A204.1 (cell line): ENCODE results near the gene VEGFB.
A peak's percentile ranks its signal among the peaks of the same experiment; 100 is the strongest.
"Not testable (repeated sequence)": the region's sequence is repeated elsewhere in the genome, so short reads cannot be mapped to it uniquely, and the experiment has no call there.

Experiments used
- FAIRE-seq: peaks from 2 replicates; lab custom pipeline; 2012; peaks lifted over from hg19 to GRCh38; lab: Jason Lieb, UNC

The VEGFB gene

DNA sequence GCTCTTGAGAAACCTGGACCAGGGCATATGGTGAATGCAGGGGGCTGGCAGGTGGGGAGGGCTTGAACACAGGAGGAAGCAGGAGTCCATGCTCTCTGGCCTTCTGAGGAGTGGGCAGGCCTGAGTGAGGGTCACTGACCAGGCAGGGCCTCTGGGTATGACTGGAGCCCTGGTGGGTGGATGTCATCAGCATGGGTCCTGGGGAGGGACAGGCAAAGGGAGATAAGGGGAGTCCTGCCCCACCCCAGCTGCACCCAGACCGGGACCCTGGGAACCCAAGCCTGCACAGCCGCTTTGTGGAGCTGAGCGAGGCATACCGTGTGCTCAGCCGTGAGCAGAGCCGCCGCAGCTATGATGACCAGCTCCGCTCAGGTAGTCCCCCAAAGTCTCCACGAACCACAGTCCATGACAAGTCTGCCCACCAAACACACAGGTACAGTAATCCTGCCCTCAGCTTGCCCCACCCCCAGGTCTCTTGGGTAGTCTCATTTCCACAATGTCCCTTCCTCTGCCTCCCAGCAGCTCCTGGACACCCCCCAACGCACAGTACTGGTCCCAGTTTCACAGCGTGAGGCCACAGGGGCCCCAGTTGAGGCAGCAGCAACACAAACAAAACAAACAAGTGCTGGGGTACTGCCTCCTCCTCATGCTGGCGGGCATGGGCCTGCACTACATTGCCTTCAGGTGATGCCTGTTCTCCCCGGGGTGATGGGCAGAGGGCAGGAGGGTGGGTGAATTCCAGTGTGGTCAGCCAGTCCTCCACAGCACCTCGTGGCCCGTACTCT, 2.0 kb upstream of the VEGFB start:
- FAIRE-seq, result no peak

DNA sequence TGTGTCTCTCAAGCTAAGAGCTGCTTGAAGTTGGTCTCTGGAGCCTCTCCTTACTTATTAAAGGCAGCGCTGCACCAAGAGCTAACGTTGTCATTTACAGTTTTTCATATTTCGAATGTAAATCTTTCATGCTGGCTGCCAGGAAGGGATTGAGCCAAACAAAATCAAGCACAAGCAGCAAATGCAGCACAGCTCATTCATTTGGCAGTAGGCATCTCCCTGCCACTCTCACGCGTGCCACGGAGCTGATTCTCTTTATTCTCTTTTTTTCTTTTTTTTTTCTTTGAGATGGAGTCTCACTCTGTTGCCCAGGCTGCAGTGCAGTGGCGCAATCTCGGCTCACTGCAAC, 1.4 kb upstream of the VEGFB start:
- FAIRE-seq, result no peak

DNA sequence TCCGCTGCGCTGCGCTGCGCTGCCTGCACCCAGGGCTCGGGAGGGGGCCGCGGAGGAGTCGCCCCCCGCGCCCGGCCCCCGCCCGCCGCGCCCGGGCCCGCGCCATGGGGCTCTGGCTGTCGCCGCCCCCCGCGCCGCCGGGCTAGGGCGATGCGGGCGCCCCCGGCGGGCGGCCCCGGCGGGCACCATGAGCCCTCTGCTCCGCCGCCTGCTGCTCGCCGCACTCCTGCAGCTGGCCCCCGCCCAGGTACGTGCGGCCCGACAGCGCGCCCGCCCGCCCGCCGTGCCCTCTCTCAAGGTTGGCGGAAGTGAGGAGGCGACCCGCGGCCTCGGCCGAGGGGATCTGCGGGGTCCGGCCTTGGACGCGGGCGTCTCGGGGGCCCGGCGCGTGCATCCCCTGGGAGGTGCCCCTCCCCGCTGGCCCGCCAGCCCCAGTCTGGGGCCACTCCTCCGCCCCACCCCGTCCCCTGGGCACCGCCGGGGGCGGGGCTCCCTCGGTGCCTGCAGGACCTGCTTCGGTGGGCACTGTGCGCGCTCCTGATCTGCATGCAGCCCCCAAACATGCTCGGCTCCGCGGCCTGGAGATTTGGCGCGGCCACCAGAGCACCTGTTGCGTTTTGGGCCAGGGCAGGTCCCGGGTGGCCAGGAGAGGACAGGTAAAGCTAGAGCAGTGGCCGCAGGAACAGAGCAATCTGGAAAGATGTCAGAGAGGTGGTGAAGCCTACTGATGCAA, 429 bp downstream of the VEGFB start:
- no peak for FAIRE-seq

DNA sequence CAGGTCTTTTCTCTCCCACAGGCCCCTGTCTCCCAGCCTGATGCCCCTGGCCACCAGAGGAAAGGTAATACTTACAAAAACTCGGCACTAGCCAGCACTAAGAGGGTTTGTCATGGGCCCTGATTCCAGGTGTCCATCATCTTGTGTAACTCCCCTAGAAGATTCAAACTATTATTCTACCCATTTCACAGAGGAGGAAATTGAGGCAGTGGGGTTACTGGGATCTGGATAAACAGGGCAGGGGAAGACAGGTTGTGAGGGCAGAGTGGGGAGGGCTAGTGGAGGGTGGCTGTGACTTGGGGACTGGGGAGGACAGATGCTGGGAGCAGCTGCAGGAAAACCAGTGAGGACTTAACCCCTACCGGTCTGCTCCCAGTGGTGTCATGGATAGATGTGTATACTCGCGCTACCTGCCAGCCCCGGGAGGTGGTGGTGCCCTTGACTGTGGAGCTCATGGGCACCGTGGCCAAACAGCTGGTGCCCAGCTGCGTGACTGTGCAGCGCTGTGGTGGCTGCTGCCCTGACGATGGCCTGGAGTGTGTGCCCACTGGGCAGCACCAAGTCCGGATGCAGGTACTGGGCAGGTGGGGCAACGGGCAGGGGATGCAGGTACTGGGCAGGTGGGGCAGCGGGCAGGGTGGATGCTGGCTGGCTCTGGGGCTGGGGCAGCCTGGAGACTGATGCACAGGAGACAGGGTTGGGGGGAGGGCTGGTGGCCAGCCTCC, 1.2 kb downstream of the VEGFB start:
- no peak for FAIRE-seq

DNA sequence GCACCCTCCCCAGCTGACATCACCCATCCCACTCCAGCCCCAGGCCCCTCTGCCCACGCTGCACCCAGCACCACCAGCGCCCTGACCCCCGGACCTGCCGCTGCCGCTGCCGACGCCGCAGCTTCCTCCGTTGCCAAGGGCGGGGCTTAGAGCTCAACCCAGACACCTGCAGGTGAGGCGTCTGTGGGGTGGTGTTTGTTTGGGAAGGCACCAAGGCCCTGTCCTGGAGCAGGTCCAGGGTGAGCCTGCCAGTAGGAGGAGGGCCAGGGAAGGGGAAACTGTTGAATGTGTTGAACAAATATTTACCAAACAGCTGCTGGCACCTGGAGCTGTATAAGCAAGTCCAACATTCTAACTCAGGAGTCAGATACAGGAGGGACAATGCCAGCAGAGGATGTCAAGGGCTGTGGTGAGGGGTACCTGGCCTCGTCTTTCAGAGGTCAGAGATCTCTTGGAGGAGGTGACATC, 3.1 kb downstream of the VEGFB start:
- no peak for FAIRE-seq

DNA sequence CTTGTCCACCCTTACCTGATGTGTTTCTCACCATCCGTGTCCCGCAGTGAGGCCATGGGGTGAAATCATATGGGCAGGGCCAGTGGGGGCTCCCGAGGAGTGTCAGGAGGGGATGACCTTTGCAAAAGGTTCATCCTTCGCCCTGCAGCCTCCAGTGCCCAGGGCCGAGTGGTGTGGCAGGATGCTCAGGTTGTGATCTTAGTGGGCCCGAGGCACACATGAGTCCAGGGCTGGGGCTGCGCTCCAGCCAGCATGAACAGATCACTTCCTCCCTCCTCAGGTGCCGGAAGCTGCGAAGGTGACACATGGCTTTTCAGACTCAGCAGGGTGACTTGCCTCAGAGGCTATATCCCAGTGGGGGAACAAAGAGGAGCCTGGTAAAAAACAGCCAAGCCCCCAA, 3.7 kb downstream of the VEGFB start:
- no peak for FAIRE-seq

DNA sequence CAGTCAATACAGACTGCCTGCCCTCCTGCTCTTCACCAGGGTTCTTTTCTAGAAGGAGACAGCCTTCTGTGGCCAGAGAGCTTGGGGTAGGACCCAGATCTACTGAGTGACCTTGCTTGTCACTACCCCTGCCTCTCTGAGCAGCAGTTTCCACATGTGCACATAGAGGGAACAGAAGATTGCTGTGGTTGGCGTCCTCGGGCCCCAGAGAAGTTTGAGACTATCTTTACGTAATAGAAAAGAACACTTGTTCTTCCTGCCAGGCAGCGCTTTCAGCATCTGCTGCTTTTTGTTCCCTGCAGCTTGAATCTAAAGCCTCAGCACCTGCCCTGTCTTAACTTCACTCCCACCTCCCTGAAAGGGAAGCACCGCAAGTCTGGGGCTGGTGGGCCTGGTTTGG, 4.6 kb downstream of the VEGFB start:
- no peak for FAIRE-seq

DNA sequence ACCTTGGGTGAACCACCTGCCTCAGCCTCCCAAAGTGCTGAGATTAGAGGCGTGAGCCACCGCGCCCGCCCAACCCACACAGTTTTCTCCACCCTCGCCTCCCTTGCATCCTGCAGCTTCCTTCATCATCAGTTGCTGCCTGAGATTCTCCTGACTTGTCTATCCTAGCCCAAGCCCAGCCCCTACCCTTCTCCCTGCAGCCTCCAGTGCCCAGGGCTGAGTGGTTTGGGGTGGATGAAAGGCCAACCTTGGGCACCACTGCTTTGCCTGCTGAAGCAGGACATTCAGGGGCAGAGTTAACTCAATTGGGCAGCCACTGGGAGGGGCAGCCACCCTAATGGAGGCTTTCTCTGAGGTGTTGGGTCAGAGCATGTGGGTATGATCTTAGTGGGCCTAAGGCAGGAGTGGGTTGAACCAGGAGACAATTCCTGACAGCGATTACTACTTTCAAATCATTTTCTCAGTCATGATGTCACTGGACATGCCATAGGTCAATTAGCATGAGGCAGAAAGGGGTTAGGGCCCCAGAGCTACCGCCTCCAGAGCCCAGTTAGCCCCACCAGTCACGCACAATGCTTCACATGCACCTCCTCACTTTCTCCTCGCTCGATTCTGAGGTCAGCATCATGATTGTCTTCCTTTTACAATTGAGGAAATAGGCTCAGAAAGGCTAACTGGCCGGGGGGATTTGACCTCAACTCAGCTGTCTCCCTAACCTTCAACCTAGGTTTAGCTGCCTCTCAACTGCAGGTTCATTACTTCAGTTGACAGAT, 5.5 kb downstream of the VEGFB start:
- no peak for FAIRE-seq

DNA sequence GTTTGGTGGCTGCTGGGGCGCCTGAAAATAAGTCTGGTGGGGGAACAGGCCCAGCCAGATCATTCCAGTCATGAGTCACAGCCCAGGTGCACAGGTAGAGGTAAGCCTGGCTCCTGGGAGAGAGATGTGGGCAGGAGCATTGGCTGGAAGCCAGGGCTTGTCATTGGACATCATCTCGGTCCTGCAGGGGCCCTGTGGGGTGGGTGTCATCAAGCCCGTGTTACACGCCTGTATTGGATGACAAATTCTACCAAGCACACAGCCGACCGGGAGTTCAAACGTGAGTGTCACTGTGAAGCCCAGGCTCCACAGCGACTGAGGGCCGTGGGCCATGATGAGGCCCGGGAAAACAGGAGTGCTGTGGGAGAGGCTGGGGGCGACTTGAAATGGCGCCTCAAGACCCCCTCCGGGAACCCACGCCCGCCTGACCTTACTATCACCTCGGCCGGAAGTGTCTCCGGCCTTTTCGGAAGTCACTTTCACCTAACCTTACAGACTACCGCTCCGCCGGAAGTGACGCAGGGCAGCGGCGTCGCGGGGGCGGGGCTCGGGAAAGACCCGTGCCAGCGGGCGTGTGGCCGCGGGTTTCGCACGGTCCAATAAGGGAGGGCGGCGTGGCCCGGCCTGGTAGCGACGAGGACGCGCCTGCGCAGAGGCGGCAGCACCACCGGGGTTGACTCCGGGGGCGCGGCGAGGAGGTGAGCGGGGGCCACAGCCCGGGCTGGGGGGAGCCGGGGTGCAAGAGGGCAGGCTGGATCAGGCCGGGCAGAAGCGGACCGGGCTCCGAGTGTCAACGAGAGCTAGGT, 6.3 kb downstream of the VEGFB start, which contains the start of gene FKBP2:
FKBP2 (plus strand) TSS at position 661 of the 806 bp plus-strand sequence. CDS start 1,293 bp downstream, outside the sequence.
- FAIRE-seq, result peak; percentile 46

DNA sequence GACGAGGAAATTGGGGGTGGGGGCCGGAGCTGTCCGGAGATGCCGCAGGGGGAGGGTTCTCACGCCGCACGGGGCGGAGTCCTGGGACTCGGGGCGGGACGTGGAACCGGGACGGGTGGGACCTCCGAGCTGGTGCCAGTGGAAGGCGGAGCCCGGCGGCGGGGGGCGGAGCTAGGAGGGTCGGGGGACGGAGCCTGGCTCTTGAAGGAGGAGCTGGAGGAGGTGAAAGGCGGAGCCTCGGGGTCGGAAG, 6.8 kb downstream of the VEGFB start:
- FAIRE-seq, result no peak

DNA sequence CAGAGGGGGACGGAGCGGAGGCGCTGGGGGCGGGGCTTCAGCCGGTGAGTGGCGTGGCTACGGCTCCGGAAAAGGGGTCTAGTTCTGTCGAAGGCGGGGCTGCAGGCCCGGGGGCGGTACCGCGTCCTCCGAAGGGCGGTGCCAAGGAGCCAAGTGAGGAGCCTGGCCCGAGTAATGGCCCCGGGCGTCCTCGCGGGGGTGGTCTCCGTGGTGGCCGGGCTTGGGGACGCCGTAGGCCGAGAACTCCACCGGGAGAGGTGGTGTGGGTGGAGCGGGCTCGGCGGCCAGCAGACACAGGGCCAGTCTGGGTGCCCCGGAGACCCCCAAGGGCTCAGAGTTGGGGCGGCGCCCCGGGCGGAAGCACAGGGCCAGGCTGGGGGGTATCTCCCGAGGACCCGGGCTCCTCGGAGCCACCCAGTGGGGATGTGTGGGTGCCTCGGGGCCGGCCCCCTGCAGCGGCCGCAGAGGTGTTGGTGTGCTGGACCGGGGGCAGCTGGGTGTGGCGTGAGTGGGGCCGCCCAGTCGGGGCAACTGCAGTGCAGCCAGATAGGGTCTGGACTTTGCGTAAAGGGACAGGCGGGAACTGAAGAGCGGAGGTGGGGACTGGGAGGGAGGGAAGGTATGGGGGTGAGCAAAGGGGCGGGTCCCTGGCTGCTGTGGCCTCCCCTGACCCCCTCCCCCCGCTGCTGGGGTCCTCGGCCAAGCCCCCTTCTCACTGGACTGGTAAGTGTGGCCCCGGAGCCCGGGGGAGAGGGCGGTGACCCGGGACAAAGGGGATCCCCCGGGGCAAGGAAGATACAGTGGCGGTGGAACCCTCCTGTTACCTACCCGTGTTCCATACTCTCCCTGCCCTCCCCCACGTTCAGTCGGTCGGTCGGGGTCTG, 7.3 kb downstream of the VEGFB start:
- peak; percentile 92 for FAIRE-seq

DNA sequence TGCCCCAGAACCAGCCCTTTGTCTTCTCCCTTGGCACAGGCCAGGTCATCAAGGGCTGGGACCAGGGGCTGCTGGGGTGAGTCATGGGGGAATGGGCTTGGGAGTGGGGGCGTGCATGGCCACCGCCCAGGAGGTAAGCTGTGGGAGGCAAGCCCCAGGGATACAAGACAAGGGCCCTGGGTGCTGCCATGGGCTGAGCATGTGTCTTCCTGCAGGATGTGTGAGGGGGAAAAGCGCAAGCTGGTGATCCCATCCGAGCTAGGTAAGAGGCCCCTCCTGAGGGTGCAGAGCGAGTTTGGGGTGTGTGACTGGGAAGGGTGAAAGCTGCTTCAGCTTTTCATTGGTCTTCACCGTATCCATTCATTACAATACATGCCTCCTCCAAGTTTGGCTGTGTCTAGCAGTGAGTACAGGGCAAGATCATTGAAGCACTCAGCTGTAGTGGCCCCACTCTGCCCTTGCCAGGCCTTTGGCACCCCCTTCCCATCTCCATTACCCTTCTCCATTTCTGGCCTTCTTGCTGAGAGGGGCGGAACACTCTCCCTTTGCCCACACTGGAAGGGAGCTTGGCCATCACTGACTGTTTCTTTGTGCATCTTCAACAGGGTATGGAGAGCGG, 9.0 kb downstream of the VEGFB start:
- no peak for FAIRE-seq

DNA sequence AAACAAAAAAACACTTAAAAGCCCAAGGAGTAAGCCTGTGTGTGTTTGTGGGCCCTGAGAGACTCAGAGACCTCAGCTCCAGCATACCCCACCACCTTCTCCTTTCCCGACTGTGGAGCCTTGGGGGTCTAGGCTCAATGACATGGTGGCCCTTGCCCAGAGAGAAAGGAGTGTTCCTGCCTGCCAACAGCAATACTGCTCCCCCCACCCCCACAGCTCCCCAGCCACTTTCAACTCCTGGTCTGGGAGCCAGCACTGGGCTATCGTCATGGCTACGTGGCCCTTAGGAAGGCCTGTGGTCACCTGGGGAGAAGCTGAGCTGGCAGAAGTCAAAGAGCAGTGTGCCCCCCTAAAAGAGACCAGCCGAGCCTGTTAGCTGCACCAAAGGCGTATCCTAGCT, 9.7 kb downstream of the VEGFB start:
- no peak for FAIRE-seq

DNA sequence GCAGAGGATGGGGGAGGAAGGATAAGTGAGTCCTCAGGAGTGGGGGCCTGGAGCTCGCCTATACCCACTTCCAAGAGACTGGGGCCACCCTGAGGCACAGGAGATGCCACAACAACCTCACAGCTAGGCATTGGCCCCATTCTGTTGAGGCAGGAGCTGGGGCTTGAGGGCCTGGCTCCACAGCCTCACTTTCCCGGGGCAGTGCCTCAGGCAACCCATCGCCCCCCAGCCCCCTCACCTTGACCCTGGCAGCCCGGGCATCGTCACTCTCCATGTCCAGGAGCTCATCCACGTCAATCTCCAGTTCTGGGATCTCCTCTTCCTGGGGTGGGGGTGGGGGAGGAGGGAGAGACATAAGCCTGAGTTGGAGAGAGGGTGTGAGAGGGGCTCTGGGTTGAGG, 10.6 kb downstream of the VEGFB start:
- no peak for FAIRE-seq

DNA sequence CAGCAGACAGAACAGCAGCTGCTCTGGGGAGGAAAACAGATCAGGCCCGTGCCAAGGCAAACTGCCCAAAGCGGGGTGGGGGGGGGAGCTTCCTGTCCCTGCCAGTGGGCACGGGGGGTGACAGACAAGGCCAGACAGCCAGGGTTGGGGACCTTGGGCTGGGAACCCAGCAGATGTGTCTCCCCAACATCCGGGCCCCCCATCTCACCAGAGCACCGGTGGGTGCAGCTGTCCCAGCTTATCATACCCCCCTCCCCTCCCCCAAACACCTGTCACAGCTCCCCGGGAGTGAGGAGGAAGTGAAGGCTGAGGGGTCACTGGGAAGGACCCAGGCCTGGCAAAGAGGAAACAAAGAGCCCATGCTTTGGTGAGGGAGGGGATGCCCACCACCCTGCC, 11.0 kb downstream of the VEGFB start:
- no peak for FAIRE-seq

DNA sequence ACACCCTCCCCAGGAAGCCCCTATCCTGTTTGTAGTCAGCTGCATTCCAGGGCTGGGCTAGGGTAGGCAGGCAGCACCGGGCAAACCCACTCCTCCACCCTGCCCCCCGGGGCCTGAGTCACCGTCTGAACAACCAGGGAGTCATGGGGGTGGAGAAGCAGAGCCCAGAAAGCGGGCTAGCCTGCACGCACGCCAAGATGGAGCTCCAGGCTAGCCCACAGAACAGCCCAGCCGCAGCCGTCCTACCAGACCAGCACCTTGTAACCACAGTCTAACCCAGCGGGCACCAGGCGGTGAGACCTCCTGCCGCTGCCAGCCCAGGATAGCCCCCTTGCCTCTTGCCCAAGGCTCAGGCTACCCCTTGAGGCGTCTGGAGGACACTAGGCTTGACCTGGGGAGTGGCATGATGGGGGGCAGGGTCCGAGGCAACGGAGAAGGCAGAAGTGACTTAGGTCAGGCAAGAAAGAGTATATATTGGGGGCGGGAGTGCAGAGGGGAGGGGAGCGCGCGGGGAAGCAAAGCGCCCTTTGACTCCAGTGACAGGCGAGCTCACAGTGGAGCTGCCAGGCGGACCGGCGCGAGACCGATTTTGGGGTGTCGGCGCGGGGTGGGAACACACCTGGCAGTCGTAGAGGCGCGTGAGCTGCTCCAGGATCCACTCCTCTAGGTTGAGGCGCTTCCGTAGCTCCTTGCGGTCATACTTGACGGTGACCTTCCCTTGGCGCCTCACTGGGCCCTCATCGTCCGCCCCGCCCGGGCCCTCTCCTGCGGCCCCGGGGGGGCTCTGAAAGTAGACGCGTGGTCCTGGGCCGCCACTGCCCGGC, 11.6 kb downstream of the VEGFB start:
- no peak for FAIRE-seq

DNA sequence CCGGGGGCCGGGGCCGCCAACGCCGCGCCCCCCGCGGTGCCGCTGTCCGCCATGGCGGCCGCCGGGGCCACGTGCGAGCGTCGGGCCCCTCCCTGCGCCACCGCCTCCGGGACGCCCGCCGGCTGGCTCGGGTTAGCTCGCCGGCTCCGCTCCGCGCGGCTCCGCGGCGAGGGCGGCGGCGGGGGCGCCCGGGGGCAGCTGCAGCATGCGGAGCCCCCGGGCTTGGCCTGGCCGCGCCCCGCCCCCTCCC, 12.2 kb downstream of the VEGFB start:
- not testable (repeated sequence) for FAIRE-seq

DNA sequence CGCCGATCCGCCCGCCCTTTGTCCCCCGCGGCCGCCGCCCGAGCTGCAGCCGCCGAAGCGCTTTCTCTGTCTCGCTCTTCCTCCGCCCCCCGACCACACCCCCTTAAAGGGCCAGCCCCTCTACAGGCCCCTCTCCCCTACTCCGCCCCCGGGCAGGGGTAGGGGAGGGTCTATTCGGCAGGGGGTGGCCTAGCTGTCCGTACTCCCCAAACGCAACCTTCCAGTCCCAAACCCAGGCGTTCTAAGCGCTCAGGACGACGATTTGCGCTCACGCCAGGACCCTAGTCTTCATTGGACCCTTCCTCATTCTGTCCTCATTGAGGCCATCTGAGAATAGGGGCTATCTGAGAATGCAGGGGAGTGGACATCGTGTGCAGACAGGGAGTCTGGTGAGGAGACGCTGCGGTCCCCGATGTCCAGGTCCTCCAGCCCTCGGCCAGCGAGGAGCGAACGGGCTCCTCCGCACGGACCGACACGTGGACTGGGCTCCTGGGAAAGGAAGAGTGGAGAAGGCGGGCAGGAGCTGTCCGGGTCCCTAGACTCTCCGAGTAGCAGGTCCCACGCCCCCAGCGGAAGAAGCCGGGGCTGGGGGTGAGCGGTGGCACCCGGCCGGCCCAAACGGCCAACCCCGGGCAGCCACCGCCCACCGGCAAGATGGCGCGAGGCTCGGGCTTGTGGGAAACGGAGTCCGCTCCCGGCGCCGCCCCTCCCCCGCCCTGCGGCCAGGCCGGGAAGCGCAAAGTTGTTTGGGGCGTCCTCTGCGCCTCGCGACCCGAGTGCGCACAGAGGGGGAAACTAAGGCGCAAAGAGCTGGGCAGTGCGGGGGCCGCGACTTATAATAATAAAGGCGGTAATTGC, 12.7 kb downstream of the VEGFB start, which contains the start of gene PPP1R14B:
PPP1R14B (minus strand) TSS at position 73 of the 858 bp plus-strand sequence. CDS start 270 bp downstream, outside the sequence.
- FAIRE-seq, result no peak
